Neuron (in vitro differentiated cells): ENCODE data around the gene ARHGAP42.

ENCODE experiments used
- H2AFZ ChIP-seq: one replicate; pipeline ENCODE4 v1.6.1; 2013; ENCODE audit warnings: low read depth, mild to moderate bottlenecking, inconsistent platforms, low read length, moderate library complexity
- H3K27me3 ChIP-seq: one replicate; pipeline ENCODE4 v1.6.1; 2013; ENCODE audit warnings: low read length; ENCODE audit not compliant: insufficient read depth
- H3K36me3 ChIP-seq: one replicate; pipeline ENCODE4 v1.6.1; 2013; ENCODE audit warnings: low read length; ENCODE audit not compliant: insufficient read depth
- H3K4me1 ChIP-seq: one replicate; pipeline ENCODE4 v1.6.1; 2013; ENCODE audit warnings: low read length; ENCODE audit not compliant: insufficient read depth
- H3K4me3 ChIP-seq: 2 replicates; pipeline ENCODE4 v1.5.1; 2013; ENCODE audit warnings: mild to moderate bottlenecking, low read length, moderate library complexity
- H3K9me3 ChIP-seq: one replicate; pipeline ENCODE4 v1.6.1; 2013; ENCODE audit warnings: low read length

The ARHGAP42 gene

GRCh38 chr11:101031713-101032112 is 344.6 kb downstream of the ARHGAP42 start:
- no peak overlapping the region for H2AFZ ChIP-seq
- no peaks in the 10 kb centered on the region for H3K9me3 ChIP-seq
- H3K4me3 ChIP-seq, result no peak overlapping the region
- H3K36me3 ChIP-seq, result no peaks in the 10 kb centered on the region
- H3K27me3 ChIP-seq, result no peaks in the 10 kb centered on the region
- H3K4me1 ChIP-seq, result no peaks in the 10 kb centered on the region

DNA sequence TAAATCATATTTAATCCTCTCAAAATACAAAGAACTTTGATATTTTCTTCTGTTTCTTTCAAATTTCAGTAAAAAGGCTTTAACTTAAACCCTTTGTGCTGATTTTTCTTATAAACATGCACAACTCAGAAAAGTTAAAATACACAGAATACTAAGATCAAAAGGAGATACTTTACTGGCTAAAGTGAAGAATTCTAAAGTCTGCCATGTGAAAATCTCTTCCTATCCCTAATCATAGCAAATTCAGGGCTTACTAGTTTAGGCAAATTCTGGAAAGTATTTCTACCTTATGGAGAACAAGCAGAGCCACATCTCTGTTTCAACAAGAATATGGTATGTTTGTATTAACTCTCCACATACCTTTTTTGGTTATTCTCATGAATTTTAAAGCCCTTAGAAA is 345.9 kb downstream of the ARHGAP42 start:
- no peak overlapping the region for H2AFZ ChIP-seq
- H3K4me1 ChIP-seq, result no peaks in the 10 kb centered on the region
- no peaks in the 10 kb centered on the region for H3K27me3 ChIP-seq
- H3K9me3 ChIP-seq, result no peaks in the 10 kb centered on the region
- no peaks in the 10 kb centered on the region for H3K36me3 ChIP-seq
- H3K4me3 ChIP-seq, result no peak overlapping the region

- H3K36me3 ChIP-seq, result no peaks in the 10 kb centered on the region
- H3K4me3 ChIP-seq, result no peak overlapping the region
- no peaks in the 10 kb centered on the region for H3K4me1 ChIP-seq
- H2AFZ ChIP-seq, result peak overlapping the region; percentile 65
- H3K9me3 ChIP-seq, result no peaks in the 10 kb centered on the region
- H3K27me3 ChIP-seq, result no peaks in the 10 kb centered on the region
Observed at GRCh38 chr11:101034076-101034475, 347.0 kb downstream of the ARHGAP42 start.

GRCh38 chr11:101035872-101036271 is 348.8 kb downstream of the ARHGAP42 start:
- H3K27me3 ChIP-seq, result no peaks in the 10 kb centered on the region
- no peaks in the 10 kb centered on the region for H3K9me3 ChIP-seq
- H2AFZ ChIP-seq, result no peak overlapping the region
- H3K36me3 ChIP-seq, result no peaks in the 10 kb centered on the region
- H3K4me1 ChIP-seq, result no peaks in the 10 kb centered on the region
- no peak overlapping the region for H3K4me3 ChIP-seq
